Neural cell (in vitro differentiated cells): ENCODE data around the gene TSPAN3.

Source experiments
- EZH2 ChIP-seq: fragments of 200-600, 300-800 bp; shearing (Covaris generic), sonication (generic); IDR thresholded peaks from 2 replicates; pipeline ENCODE4 v1.6.1; 2014; ENCODE audit warnings: antibody characterized with exemption, low read length, borderline replicate concordance, mild to moderate bottlenecking; ENCODE audit not compliant: insufficient read depth, poor library complexity, severe bottlenecking
- POLR2AphosphoS5 ChIP-seq: IDR thresholded peaks from 2 replicates; pipeline ENCODE4 v1.6.1; 2012
- TF ChIP-seq, protein P1 (sequence below): fragments of 450-650 bp; IDR thresholded peaks from 2 replicates; pipeline ENCODE4 v1.5.1; 2014; ENCODE audit warnings: antibody characterized with exemption, mild to moderate bottlenecking, moderate library complexity; ENCODE audit not compliant: poor library complexity, severe bottlenecking

DNA sequence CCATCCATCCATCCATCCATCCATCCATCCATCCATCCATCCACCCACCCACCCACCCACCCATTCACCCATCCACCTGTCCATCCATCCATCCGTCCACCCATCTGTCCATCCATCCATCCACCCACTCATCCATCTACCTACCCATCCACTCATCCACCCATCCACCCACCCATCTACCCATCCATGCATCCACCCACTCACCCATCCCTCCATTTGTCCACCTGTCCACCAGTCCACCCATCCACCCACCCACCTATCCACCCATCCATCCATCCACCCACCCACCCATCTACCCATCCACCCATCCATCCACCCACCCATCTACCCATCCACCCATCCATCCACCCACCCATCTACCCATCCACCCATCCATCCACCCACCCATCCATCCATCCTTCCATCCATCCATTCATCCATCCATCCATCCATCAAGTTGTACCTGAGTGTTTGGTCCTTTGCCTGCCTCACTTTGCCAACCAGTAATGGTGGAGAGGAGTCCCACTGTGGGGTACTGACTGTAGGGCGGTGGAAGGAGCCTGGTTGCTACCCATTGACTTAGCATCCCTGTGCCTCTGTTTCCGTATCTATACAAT lies 58.7 kb downstream of the TSPAN3 start:
- TF ChIP-seq, protein P1, sequence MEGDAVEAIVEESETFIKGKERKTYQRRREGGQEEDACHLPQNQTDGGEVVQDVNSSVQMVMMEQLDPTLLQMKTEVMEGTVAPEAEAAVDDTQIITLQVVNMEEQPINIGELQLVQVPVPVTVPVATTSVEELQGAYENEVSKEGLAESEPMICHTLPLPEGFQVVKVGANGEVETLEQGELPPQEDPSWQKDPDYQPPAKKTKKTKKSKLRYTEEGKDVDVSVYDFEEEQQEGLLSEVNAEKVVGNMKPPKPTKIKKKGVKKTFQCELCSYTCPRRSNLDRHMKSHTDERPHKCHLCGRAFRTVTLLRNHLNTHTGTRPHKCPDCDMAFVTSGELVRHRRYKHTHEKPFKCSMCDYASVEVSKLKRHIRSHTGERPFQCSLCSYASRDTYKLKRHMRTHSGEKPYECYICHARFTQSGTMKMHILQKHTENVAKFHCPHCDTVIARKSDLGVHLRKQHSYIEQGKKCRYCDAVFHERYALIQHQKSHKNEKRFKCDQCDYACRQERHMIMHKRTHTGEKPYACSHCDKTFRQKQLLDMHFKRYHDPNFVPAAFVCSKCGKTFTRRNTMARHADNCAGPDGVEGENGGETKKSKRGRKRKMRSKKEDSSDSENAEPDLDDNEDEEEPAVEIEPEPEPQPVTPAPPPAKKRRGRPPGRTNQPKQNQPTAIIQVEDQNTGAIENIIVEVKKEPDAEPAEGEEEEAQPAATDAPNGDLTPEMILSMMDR: no peak
- TF ChIP-seq EZH2 (no peak), POLR2AphosphoS5 (no peak)
